T-helper 1 cell treated with Interleukin-12 subunit alpha and Interleukin-12 subunit beta and Interleukin-4 antibody, amounts not matched to agents 30 μg/mL and 1 μg/mL, for 36 hours (primary cell): ENCODE data around the gene ANGPTL4.
A peak's percentile ranks its signal among the peaks of the same experiment; 100 is the strongest.

ENCODE experiments used
- H3K27ac Mint-ChIP-seq: one replicate; pipeline ENCODE4 v1.8.0; 2021; ENCODE audit warnings: mild to moderate bottlenecking, mixed read lengths
- H3K27me3 Mint-ChIP-seq: one replicate; pipeline ENCODE4 v1.8.0; 2021; ENCODE audit warnings: low read depth, mixed read lengths
- H3K36me3 Mint-ChIP-seq: one replicate; pipeline ENCODE4 v1.8.0; 2021; ENCODE audit warnings: low read depth, mixed read lengths
- H3K4me1 Mint-ChIP-seq: one replicate; pipeline ENCODE4 v1.8.0; 2021; ENCODE audit warnings: low read depth, mixed read lengths
- H3K4me3 Mint-ChIP-seq: one replicate; pipeline ENCODE4 v1.8.0; 2021; ENCODE audit warnings: mild to moderate bottlenecking, moderate library complexity, mixed read lengths
- H3K9me3 Mint-ChIP-seq: one replicate; pipeline ENCODE4 v1.8.0; 2021; ENCODE audit warnings: mixed read lengths

Gene ANGPTL4

GRCh38 chr19:8387688-8388611 lies 24.0 kb downstream of the ANGPTL4 start:
- Mint-ChIP-seq H3K27ac (peak overlapping the region; percentile 45), H3K36me3 (peaks cover 3% of the 10 kb centered on the region), H3K4me3 (peak overlapping the region; percentile 59)

DNA sequence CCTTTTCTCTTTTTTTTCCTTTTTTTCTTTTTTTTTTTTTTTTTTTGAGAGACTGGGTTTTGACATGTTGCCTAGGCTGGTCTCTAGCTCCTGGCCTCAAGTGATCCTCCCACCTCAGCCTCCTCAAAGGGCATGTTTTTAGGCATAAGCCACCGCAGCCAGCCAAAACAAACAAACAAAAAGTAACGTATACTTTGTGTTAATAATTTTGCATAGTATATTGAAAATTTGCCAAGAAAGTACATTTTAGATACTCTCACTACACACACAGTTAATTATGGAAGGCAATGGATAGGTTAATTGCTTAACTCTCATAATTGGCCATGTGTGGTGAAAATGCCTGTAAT lies 24.6 kb downstream of the ANGPTL4 start:
- peak overlapping the region; percentile 7 for H3K4me3 Mint-ChIP-seq
- H3K36me3 Mint-ChIP-seq = peaks cover 3% of the 10 kb centered on the region
- H3K4me1 Mint-ChIP-seq = peaks cover 20% of the 10 kb centered on the region
- H3K27ac Mint-ChIP-seq = no peak overlapping the region
- H3K9me3 Mint-ChIP-seq = no peaks in the 10 kb centered on the region
- H3K27me3 Mint-ChIP-seq = no peaks in the 10 kb centered on the region

More at GRCh38 chr19:8387688-8388611, 24.0 kb downstream of the ANGPTL4 start:
- no peaks in the 10 kb centered on the region for H3K9me3 Mint-ChIP-seq
- H3K27me3 Mint-ChIP-seq = no peaks in the 10 kb centered on the region
- H3K4me1 Mint-ChIP-seq = peaks cover 18% of the 10 kb centered on the region

DNA sequence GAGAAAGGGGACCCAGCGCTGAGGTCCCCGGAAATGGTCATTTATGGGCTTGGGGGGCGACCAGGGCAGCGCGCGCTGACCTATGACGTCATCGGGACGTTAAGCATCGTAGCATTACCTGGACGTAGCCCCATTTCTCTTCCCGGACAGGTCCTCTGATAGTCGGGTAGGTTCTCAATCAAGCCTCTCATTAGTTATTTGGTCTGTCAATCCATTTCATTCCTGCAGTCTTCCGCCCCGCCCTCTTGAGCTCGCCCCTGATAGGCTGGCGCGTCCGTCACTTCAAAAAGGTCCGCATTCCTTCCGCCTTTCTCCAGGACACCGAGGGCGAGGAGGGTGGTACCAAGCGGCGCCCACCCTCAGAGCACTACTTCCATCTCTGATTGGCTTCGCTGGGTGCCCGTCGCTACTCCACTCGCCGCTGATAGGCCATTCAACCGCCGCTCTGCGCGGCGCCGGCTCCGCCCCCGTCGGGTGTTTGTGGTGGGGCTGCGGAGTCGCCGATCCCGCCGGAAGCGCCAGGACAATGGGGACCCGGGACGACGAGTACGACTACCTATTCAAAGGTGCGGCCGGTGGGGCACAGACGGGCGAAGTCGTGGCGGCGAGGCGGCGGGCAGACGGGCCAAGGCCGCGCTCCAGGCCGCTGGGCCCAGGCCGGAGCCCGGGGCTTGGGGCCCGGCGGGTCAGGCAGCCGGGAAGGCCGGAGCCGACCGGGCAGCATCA lies 26.1 kb downstream of the ANGPTL4 start, which contains the start of gene RAB11B:
TSS of gene RAB11B (plus strand) at position 470 of the 726 bp plus-strand sequence. CDS start at position 527, 57 bp downstream.
- H3K27me3 Mint-ChIP-seq = no peaks in the 10 kb centered on the region
- H3K9me3 Mint-ChIP-seq = no peaks in the 10 kb centered on the region
- peak within 1 kb of the TSS; percentile 89 for H3K4me3 Mint-ChIP-seq
- peaks cover 15% of the 10 kb centered on the region for H3K4me1 Mint-ChIP-seq
- H3K27ac Mint-ChIP-seq = peak within 1 kb of the TSS; percentile 95
- peaks cover 3% of the 10 kb centered on the region for H3K36me3 Mint-ChIP-seq

- Mint-ChIP-seq H3K4me1 (peaks cover 15% of the 10 kb centered on the region), H3K27ac (peak overlapping the region; percentile 77), H3K4me3 (peak overlapping the region; percentile 73), H3K27me3 (no peaks in the 10 kb centered on the region), H3K36me3 (peaks cover 3% of the 10 kb centered on the region), H3K9me3 (no peaks in the 10 kb centered on the region)
Measured at GRCh38 chr19:8390617-8390981, 26.6 kb downstream of the ANGPTL4 start.

DNA sequence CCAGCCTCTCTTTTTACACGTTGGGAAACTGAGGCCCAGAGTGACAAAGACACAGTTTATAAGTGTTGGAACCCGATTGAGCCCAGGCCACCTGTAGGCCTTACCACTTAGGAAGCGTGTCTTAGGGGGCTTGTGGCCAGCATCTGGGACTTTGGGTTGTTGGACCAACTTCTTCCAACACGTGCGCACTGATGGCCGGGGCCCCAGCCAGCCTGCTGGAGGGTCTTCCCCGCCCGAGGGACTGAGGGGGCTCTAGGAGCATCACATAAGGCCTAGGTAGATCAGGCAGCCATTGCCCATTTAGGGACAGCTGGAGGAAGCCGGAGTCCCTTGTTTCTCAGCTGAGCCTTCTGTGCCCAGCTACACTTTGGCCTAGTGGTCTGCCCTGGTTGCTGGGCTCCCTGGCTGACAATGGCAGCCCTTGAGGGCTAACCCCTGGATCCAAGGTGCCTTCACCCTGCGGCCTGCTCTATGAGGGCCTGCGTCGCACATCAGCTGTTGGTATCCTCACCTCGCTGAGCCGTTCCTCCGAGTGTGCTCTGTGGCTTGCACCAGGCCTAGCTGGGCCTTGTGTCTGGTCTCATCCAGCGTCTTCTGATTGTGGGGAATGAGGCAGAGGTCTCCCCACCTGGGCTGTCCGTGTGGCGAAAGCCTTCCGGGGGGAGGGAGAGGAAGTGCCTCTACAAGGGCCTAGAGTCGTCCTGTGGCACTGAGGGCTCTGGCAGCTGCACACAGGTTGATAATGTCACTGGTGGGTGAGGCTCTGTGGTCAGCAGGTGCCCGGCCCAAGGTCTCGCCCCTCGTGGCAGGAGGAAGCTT lies 27.5 kb downstream of the ANGPTL4 start:
- no peak overlapping the region for H3K27ac Mint-ChIP-seq
- H3K4me3 Mint-ChIP-seq = no peak overlapping the region
- peaks cover 19% of the 10 kb centered on the region for H3K4me1 Mint-ChIP-seq
- no peaks in the 10 kb centered on the region for H3K27me3 Mint-ChIP-seq
- no peaks in the 10 kb centered on the region for H3K9me3 Mint-ChIP-seq
- H3K36me3 Mint-ChIP-seq = peaks cover 3% of the 10 kb centered on the region

GRCh38 chr19:8392017-8392591 lies 28.1 kb downstream of the ANGPTL4 start:
- Mint-ChIP-seq H3K27ac (no peak overlapping the region), H3K9me3 (no peaks in the 10 kb centered on the region), H3K4me3 (no peak overlapping the region), H3K36me3 (peaks cover 3% of the 10 kb centered on the region), H3K27me3 (no peaks in the 10 kb centered on the region), H3K4me1 (peaks cover 24% of the 10 kb centered on the region)

DNA sequence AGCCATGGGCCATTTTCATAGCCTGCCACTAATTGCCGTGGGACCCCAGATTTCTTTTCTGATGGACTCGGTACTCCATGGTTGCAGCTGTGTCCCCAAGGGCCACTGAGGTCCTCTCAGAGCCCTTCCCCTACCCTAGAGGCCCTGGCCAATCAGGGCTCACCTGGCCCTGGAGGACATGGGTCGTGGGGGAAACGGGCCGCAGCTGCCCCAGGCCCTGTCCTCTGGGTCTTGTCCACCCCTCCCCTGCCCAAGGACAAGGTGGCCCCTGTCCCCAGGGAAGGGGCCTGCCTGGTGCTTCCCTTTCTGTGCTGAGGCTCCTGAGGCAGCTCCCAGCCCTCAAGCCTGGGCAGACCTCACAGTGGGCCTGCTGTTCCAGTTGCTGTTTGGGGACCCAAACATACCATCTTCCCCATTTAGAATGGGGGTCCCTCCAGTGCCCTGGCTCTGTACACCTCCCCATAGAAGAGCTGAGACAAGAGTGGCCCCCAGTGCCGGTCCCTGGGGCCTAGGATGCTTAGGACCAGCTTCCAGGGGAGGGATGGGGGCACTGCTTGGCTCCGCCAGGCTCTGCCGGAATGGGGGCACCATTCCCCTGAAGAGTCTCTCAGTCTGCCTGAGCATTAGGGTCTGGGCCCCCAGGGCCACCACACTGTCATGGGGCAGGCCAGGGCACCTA lies 29.4 kb downstream of the ANGPTL4 start:
- H3K4me1 Mint-ChIP-seq = peaks cover 20% of the 10 kb centered on the region
- H3K27ac Mint-ChIP-seq = no peak overlapping the region
- H3K4me3 Mint-ChIP-seq = no peak overlapping the region
- no peaks in the 10 kb centered on the region for H3K9me3 Mint-ChIP-seq
- H3K27me3 Mint-ChIP-seq = no peaks in the 10 kb centered on the region
- no peaks in the 10 kb centered on the region for H3K36me3 Mint-ChIP-seq

DNA sequence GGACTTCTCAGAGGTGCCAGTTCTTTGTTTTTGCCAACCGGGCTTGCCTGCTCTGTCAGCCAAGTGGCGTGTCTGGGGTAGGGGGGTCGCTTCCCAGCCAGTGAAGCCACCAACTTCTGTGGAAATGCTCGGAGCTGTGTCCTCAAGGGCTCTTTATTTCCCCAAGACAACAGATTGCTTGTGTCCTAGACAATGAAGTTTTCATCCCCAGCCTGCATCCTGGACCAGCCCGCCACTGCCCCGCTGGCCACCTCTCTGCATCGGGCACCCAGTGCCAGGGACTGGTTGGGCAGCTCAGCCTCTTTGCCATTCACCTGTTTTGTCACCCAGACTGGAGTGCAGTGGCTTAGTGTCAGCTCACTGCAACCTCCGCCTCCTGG lies 29.9 kb downstream of the ANGPTL4 start:
- no peak overlapping the region for H3K4me3 Mint-ChIP-seq
- H3K9me3 Mint-ChIP-seq = no peaks in the 10 kb centered on the region
- peaks cover 20% of the 10 kb centered on the region for H3K4me1 Mint-ChIP-seq
- H3K36me3 Mint-ChIP-seq = no peaks in the 10 kb centered on the region
- no peaks in the 10 kb centered on the region for H3K27me3 Mint-ChIP-seq
- H3K27ac Mint-ChIP-seq = no peak overlapping the region

- peaks cover 17% of the 10 kb centered on the region for H3K4me1 Mint-ChIP-seq
- no peaks in the 10 kb centered on the region for H3K9me3 Mint-ChIP-seq
- no peaks in the 10 kb centered on the region for H3K36me3 Mint-ChIP-seq
- no peak overlapping the region for H3K4me3 Mint-ChIP-seq
- no peak overlapping the region for H3K27ac Mint-ChIP-seq
- no peaks in the 10 kb centered on the region for H3K27me3 Mint-ChIP-seq
Measured at GRCh38 chr19:8395621-8396082, 31.7 kb downstream of the ANGPTL4 start.

GRCh38 chr19:8396185-8396562 lies 32.2 kb downstream of the ANGPTL4 start:
- no peaks in the 10 kb centered on the region for H3K36me3 Mint-ChIP-seq
- H3K4me1 Mint-ChIP-seq = peaks cover 17% of the 10 kb centered on the region
- H3K27ac Mint-ChIP-seq = no peak overlapping the region
- no peaks in the 10 kb centered on the region for H3K9me3 Mint-ChIP-seq
- no peak overlapping the region for H3K4me3 Mint-ChIP-seq
- no peaks in the 10 kb centered on the region for H3K27me3 Mint-ChIP-seq

GRCh38 chr19:8396563-8397203 lies 32.7 kb downstream of the ANGPTL4 start:
- no peak overlapping the region for H3K4me3 Mint-ChIP-seq
- H3K27ac Mint-ChIP-seq = no peak overlapping the region
- no peaks in the 10 kb centered on the region for H3K27me3 Mint-ChIP-seq
- H3K9me3 Mint-ChIP-seq = no peaks in the 10 kb centered on the region
- peaks cover under 1% of the 10 kb centered on the region for H3K36me3 Mint-ChIP-seq
- H3K4me1 Mint-ChIP-seq = peaks cover 15% of the 10 kb centered on the region

DNA sequence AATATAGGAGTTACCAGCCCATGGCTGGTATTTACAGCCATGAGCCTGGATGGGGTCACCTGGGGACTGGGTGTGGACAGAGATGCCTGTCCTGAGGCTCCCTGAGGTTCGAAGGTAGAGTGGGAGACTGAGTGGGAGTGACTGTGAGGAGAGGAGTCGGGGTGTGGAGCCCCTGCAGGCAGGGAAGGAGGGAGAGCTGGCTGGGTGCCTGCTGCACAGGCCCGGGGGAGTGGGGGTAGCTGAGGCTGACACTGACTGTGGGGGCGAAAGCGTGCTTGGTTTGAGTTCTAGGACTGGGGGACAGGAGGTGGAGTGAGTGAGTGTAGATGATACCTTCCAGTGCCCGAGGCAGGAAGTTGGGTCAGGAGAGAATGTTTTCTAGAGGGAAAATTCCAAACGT lies 33.3 kb downstream of the ANGPTL4 start:
- peaks cover 12% of the 10 kb centered on the region for H3K4me1 Mint-ChIP-seq
- H3K4me3 Mint-ChIP-seq = no peak overlapping the region
- H3K36me3 Mint-ChIP-seq = peaks cover 2% of the 10 kb centered on the region
- H3K27ac Mint-ChIP-seq = no peak overlapping the region
- no peaks in the 10 kb centered on the region for H3K9me3 Mint-ChIP-seq
- H3K27me3 Mint-ChIP-seq = no peaks in the 10 kb centered on the region

GRCh38 chr19:8397746-8398310 lies 33.9 kb downstream of the ANGPTL4 start:
- Mint-ChIP-seq H3K9me3 (no peaks in the 10 kb centered on the region), H3K4me1 (peaks cover 12% of the 10 kb centered on the region), H3K27ac (no peak overlapping the region)

More at GRCh38 chr19:8397746-8398310, 33.9 kb downstream of the ANGPTL4 start:
- no peak overlapping the region for H3K4me3 Mint-ChIP-seq
- peaks cover 3% of the 10 kb centered on the region for H3K36me3 Mint-ChIP-seq
- H3K27me3 Mint-ChIP-seq = no peaks in the 10 kb centered on the region
